Measurements from ENCODE around the gene SMIM5. TPM values are rescaled to one million over a fixed set of nuclear protein-coding genes. Genes with fewer than 3 reads are reported as not detected.

The SMIM5 gene
- total and polyA plus RNA-seq, 2 of the 13 experiments (the other 11 are each of a cell fraction or from before 2014, with no cell fraction given) = not detected

- ATAC-seq (no peak), FAIRE-seq (no peak), DNase-seq (ENCODE audit: low spot score) (no peak)
- intact Hi-C loops (cut with micrococcal nuclease; ENCODE audit: unreplicated experiment) = no loop called here
- no peak overlapping the region for H3K4me3 ChIP-seq (replicated peaks in 1 of 3; ENCODE audit: insufficient read depth in 1 of 3, low read depth in 2 of 3, low read length in 3 of 3)
- no peak overlapping the region for H2AFZ ChIP-seq (ENCODE audit: low read length)
- CTCF ChIA-PET (ENCODE audit: low intra/inter-chr PET ratio, low total read pairs) = no interaction called here
- H3K27me3 ChIP-seq (ENCODE audit: control insufficient read depth in 1 of 2, insufficient read depth in 2 of 2, low read length in 2 of 2) = no peaks in the 10 kb centered on the region
- H3K4me1 ChIP-seq (ENCODE audit: insufficient read depth, low read length) = peaks cover 16% of the 10 kb centered on the region
- POLR2A ChIA-PET = interaction anchor here (0.9 to 1.4 kb wide), 3 partner anchors 17 to 96 kb away, joined by 3 to 8 read pairs (median 3); partner anchors contain the start of genes ITGB4, RECQL5 and SAP30BP
- H3K4me2 ChIP-seq (ENCODE audit: low read depth, low read length) = no peak overlapping the region
- no peak for TF ChIP-seq IKZF5 (CRISPR knock-in tag; IDR thresholded peaks at IDR 0.05)
- no peak for TF ChIP-seq BRD4 (CRISPR knock-in tag; IDR thresholded peaks at IDR 0.05)
- TF ChIP-seq YEATS2 (CRISPR knock-in tag; IDR thresholded peaks at IDR 0.05; ENCODE audit: borderline replicate concordance) = no peak
- no peak for TF ChIP-seq MIXL1 (CRISPR knock-in tag; IDR thresholded peaks at IDR 0.05)
- 0 out of 2 replicates have a peak, but pooled peaks have one; percentile 25 for TF ChIP-seq FOSL2 (CRISPR knock-in tag; IDR thresholded peaks at IDR 0.05)
- no peaks in the 10 kb centered on the region for H3K9me3 ChIP-seq (ENCODE audit: low read length)
- no TSS peak for BruUV-seq (replicated peaks)
- H3K36me3 ChIP-seq (replicated peaks in 1 of 2; ENCODE audit: control insufficient read depth in 1 of 2, insufficient read depth in 2 of 2, low read length in 2 of 2) = peaks cover 19 to 58% of the 10 kb centered on the region in 2 experiments
- H3K9ac ChIP-seq (ENCODE audit: insufficient read depth, low read depth, low read length) = no peak overlapping the region
- WGBS (ENCODE audit: low lambda C conversion rate) = 95% methylated on average over 5 of the region's 5 CpGs
- in situ Hi-C loops (cut with HindIII; ENCODE audit: extremely low pct_ligation_motif_present, low pct_unique_long_range_greater_than_20kb) = no loop called here
- peaks cover 3% of the 10 kb centered on the region; the same call in 1 of the 2 replicates for H4K20me1 ChIP-seq (ENCODE audit: insufficient read depth, low read length)
- peaks cover 62% of the 10 kb centered on the region for H3K79me2 ChIP-seq (ENCODE audit: insufficient read depth, low read length)
- no peak overlapping the region for H3K27ac ChIP-seq (ENCODE audit: extremely low read length, insufficient read depth, low read length)
These were observed 51.0 kb downstream of the SMIM5 start for GRCh38 chr17:75684249-75684648.

- Histone ChIP-seq H3K27me3 (ENCODE audit: control insufficient read depth in 1 of 2, insufficient read depth in 2 of 2, low read length in 2 of 2) (no peaks in the 10 kb centered on the region), H3K9me3 (ENCODE audit: low read length) (no peaks in the 10 kb centered on the region), H3K4me1 (ENCODE audit: insufficient read depth, low read length) (peaks cover 16% of the 10 kb centered on the region), H3K27ac (ENCODE audit: extremely low read length, insufficient read depth, low read length) (no peak overlapping the region), H4K20me1 (ENCODE audit: insufficient read depth, low read length) (peaks cover under 1% of the 10 kb centered on the region; the same call in 1 of the 2 replicates), H3K79me2 (ENCODE audit: insufficient read depth, low read length) (peaks cover 61% of the 10 kb centered on the region), H3K4me3 (replicated peaks in 1 of 3; ENCODE audit: insufficient read depth in 1 of 3, low read depth in 2 of 3, low read length in 3 of 3) (no peak overlapping the region), H3K36me3 (replicated peaks in 1 of 2; ENCODE audit: control insufficient read depth in 1 of 2, insufficient read depth in 2 of 2, low read length in 2 of 2) (peaks cover 16 to 57% of the 10 kb centered on the region in 2 experiments), H3K9ac (ENCODE audit: insufficient read depth, low read depth, low read length) (no peak overlapping the region), H2AFZ (ENCODE audit: low read length) (no peak overlapping the region), H3K4me2 (ENCODE audit: low read depth, low read length) (no peak overlapping the region)
- DNase-seq (ENCODE audit: low spot score) = no peak
- in situ Hi-C loops (cut with HindIII; ENCODE audit: extremely low pct_ligation_motif_present, low pct_unique_long_range_greater_than_20kb) (no loop called here), intact Hi-C loops (cut with micrococcal nuclease; ENCODE audit: unreplicated experiment) (no loop called here)
- BruUV-seq (replicated peaks) = no TSS peak
- 90% methylated on average over 7 of the region's 7 CpGs for WGBS (ENCODE audit: low lambda C conversion rate)
- no peak for FAIRE-seq
- no peak for ATAC-seq
- POLR2A ChIA-PET = no interaction called here
- CTCF ChIA-PET (ENCODE audit: low intra/inter-chr PET ratio, low total read pairs) = no interaction called here
- TF ChIP-seq ZNF775 (CRISPR knock-in tag; IDR thresholded peaks at IDR 0.05; ENCODE audit: borderline replicate concordance) (no peak), HINFP (CRISPR knock-in tag; IDR thresholded peaks at IDR 0.05; ENCODE audit: low read depth) (no peak), ZNF256 (CRISPR knock-in tag; conservative IDR thresholded peaks at IDR 0.05) (no peak)
- TF ChIP-seq, protein P1, sequence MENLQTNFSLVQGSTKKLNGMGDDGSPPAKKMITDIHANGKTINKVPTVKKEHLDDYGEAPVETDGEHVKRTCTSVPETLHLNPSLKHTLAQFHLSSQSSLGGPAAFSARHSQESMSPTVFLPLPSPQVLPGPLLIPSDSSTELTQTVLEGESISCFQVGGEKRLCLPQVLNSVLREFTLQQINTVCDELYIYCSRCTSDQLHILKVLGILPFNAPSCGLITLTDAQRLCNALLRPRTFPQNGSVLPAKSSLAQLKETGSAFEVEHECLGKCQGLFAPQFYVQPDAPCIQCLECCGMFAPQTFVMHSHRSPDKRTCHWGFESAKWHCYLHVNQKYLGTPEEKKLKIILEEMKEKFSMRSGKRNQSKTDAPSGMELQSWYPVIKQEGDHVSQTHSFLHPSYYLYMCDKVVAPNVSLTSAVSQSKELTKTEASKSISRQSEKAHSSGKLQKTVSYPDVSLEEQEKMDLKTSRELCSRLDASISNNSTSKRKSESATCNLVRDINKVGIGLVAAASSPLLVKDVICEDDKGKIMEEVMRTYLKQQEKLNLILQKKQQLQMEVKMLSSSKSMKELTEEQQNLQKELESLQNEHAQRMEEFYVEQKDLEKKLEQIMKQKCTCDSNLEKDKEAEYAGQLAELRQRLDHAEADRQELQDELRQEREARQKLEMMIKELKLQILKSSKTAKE (CRISPR knock-in tag; IDR thresholded peaks at IDR 0.05; ENCODE audit: borderline replicate concordance) = no peak
These were observed 51.7 kb downstream of the SMIM5 start for GRCh38 chr17:75684924-75685323.

Measured in HepG2 (cell line).